ENCODE data around the gene WFDC1. TPM values are rescaled to one million over a fixed set of nuclear protein-coding genes. Genes with fewer than 3 reads are reported as not detected.

WFDC1 gene
- total and polyA plus RNA-seq, 2 experiments from 2014 or later = 0.76 to 0.95 TPM

GRCh38 chr16:84272740-84273320 lies 21.8 kb upstream of the WFDC1 start:
- no peaks in the 10 kb centered on the region for H3K9me3 Mint-ChIP-seq
- DNase-seq (ENCODE audit: low spot score) = no peak
- H3K27me3 Mint-ChIP-seq (ENCODE audit: insufficient read depth, low read depth, poor library complexity) = no peaks in the 10 kb centered on the region
- H3F3A ChIP-seq (replicated peaks; ENCODE audit: low read depth) = peaks cover 2% of the 10 kb centered on the region; the same call in 1 of the 2 replicates
- no peak for TF ChIP-seq ZNF114 (CRISPR knock-in tag; IDR thresholded peaks at IDR 0.05)
- TF ChIP-seq CTCF (conservative IDR thresholded peaks at IDR 0.05; ENCODE audit: low read depth in 2 of 2) = no peak
- TF ChIP-seq CREB1 (CRISPR knock-in tag; IDR thresholded peaks at IDR 0.05; ENCODE audit: low read depth) = no peak
- no peak for TF ChIP-seq EZH2phosphoT487 (IDR thresholded peaks at IDR 0.05; ENCODE audit: unreplicated experiment)
- TF ChIP-seq ZNF462 (CRISPR knock-in tag; IDR thresholded peaks at IDR 0.05) = no peak
- TF ChIP-seq STAT1 (IDR thresholded peaks at IDR 0.05; ENCODE audit: unreplicated experiment) = no peak
- no peak for TF ChIP-seq EZH2 (IDR thresholded peaks at IDR 0.05; ENCODE audit: low read depth, unreplicated experiment)
- no peak for TF ChIP-seq JUNB (IDR thresholded peaks at IDR 0.05; ENCODE audit: unreplicated experiment)
- TF ChIP-seq ZNF331 (CRISPR knock-in tag; IDR thresholded peaks at IDR 0.05; ENCODE audit: low read depth) = no peak
- no peak for TF ChIP-seq POLR2AphosphoS5 (IDR thresholded peaks at IDR 0.05; ENCODE audit: low read depth)
- no peak for TF ChIP-seq ETS1 (IDR thresholded peaks at IDR 0.05)
- TF ChIP-seq NANOG (IDR thresholded peaks at IDR 0.05; ENCODE audit: borderline replicate concordance) = no peak
- TF ChIP-seq REST (IDR thresholded peaks at IDR 0.05; ENCODE audit: unreplicated experiment) = no peak
- H3K79me2 ChIP-seq (replicated peaks; ENCODE audit: insufficient read depth) = no peaks in the 10 kb centered on the region
- H2AFZ ChIP-seq = no peak overlapping the region
- H3K4me1 ChIP-seq (ENCODE audit: insufficient read depth) = no peaks in the 10 kb centered on the region
- H3K4me1 Mint-ChIP-seq = no peaks in the 10 kb centered on the region; the same call in 2 of the 3 replicates
- H4K20me1 ChIP-seq (replicated peaks; ENCODE audit: insufficient read depth) = no peaks in the 10 kb centered on the region
- no peak overlapping the region for H3K27ac ChIP-seq (ENCODE audit: low read depth)
- no peaks in the 10 kb centered on the region for H3K36me3 ChIP-seq (ENCODE audit: insufficient read depth)
- no peak for ATAC-seq
- H3K4me3 Mint-ChIP-seq = no peak overlapping the region
- no peak overlapping the region for H3K4me3 ChIP-seq
- H3K27me3 ChIP-seq (ENCODE audit: insufficient read depth) = no peaks in the 10 kb centered on the region
- no peak overlapping the region for H3K27ac Mint-ChIP-seq
- peaks cover 7% of the 10 kb centered on the region; the same call in 1 of the 2 replicates for H3K9me2 ChIP-seq (ENCODE audit: insufficient read depth)
- H3K36me3 Mint-ChIP-seq (ENCODE audit: low read depth) = no peaks in the 10 kb centered on the region
- H3K4me2 ChIP-seq = no peak overlapping the region
